BE2C (cell line): ENCODE measurements around the gene SPATA6L.

Experiments used
- DNase-seq: peaks from one replicate; pipeline ENCODE4 v3.0.0-alpha.2; 2020
- H3K27me3 ChIP-seq: fragments of 250-450 bp; sonication (Bioruptor Pico); 2 replicates; pipeline ENCODE4 v1.5.1; 2020; ENCODE audit warnings: mild to moderate bottlenecking
- H3K36me3 ChIP-seq: fragments of 250-450 bp; sonication (Bioruptor Pico); 2 replicates; pipeline ENCODE4 v1.5.1; 2020; ENCODE audit warnings: mild to moderate bottlenecking
- H3K4me1 ChIP-seq: fragments of 250-450 bp; sonication (Bioruptor Pico); 2 replicates; pipeline ENCODE4 v1.5.1; 2020
- H3K4me3 ChIP-seq: 2 replicates; pipeline ENCODE4 v1.5.1; 2011; ENCODE audit warnings: low read depth, low read length
- H3K9me3 ChIP-seq: fragments of 250-450 bp; sonication (Bioruptor Pico); 2 replicates; pipeline ENCODE4 v1.5.1; 2020
- CTCF ChIP-seq: IDR thresholded peaks from 2 replicates; pipeline ENCODE4 v1.5.1; 2012; ENCODE audit warnings: mild to moderate bottlenecking, low read depth, low read length

Gene SPATA6L

GRCh38 chr9:4690144-4690543 is 23.9 kb upstream of the SPATA6L start:
- Histone ChIP-seq H3K4me3 (no peak overlapping the region), H3K36me3 (peaks cover 8% of the 10 kb centered on the region), H3K4me1 (no peaks in the 10 kb centered on the region), H3K27me3 (no peaks in the 10 kb centered on the region), H3K9me3 (no peaks in the 10 kb centered on the region)
- TF ChIP-seq CTCF: no peak
- DNase-seq: no peak

- DNase-seq: no peak
- peaks cover 11% of the 10 kb centered on the region for H3K36me3 ChIP-seq
- H3K4me1 ChIP-seq: no peaks in the 10 kb centered on the region
- TF ChIP-seq CTCF: no peak
- no peak overlapping the region for H3K4me3 ChIP-seq
- no peaks in the 10 kb centered on the region for H3K27me3 ChIP-seq
- H3K9me3 ChIP-seq: no peaks in the 10 kb centered on the region
Observed at GRCh38 chr9:4689687-4690104, 23.4 kb upstream of the SPATA6L start.

GRCh38 chr9:4689021-4689420 is 22.7 kb upstream of the SPATA6L start:
- no peak for TF ChIP-seq CTCF
- Histone ChIP-seq H3K27me3 (no peaks in the 10 kb centered on the region), H3K4me1 (no peaks in the 10 kb centered on the region), H3K4me3 (no peak overlapping the region), H3K36me3 (peaks cover 11% of the 10 kb centered on the region), H3K9me3 (no peaks in the 10 kb centered on the region)
- no peak for DNase-seq

- H3K36me3 ChIP-seq: peaks cover 11% of the 10 kb centered on the region
- DNase-seq: no peak
- no peak overlapping the region for H3K4me3 ChIP-seq
Observed at GRCh38 chr9:4686584-4686983, 20.3 kb upstream of the SPATA6L start.

GRCh38 chr9:4686112-4686511 is 19.8 kb upstream of the SPATA6L start:
- Histone ChIP-seq H3K4me3 (no peak overlapping the region), H3K36me3 (peaks cover 9% of the 10 kb centered on the region), H3K4me1 (no peaks in the 10 kb centered on the region), H3K9me3 (no peaks in the 10 kb centered on the region), H3K27me3 (no peaks in the 10 kb centered on the region)
- DNase-seq: no peak
- TF ChIP-seq CTCF: no peak

More at GRCh38 chr9:4686584-4686983, 20.3 kb upstream of the SPATA6L start:
- TF ChIP-seq CTCF: no peak
- no peaks in the 10 kb centered on the region for H3K4me1 ChIP-seq
- no peaks in the 10 kb centered on the region for H3K27me3 ChIP-seq
- no peaks in the 10 kb centered on the region for H3K9me3 ChIP-seq

GRCh38 chr9:4684820-4685219 is 18.5 kb upstream of the SPATA6L start:
- Histone ChIP-seq H3K27me3 (no peaks in the 10 kb centered on the region), H3K36me3 (peaks cover 9% of the 10 kb centered on the region), H3K4me1 (no peaks in the 10 kb centered on the region), H3K9me3 (no peaks in the 10 kb centered on the region), H3K4me3 (no peak overlapping the region)
- DNase-seq: no peak
- no peak for TF ChIP-seq CTCF
